Measurements from ENCODE around the gene PCDHGA8.

Gene PCDHGA8

GRCh38 chr5:141437221-141437620, 44.8 kb downstream of the PCDHGA8 start:
- H3K4me3 ChIP-seq (replicated peaks; ENCODE audit: insufficient read depth, low read length): no peak overlapping the region
- TF ChIP-seq POLR2AphosphoS5 (IDR thresholded peaks at IDR 0.05; ENCODE audit: low read depth): no peak
- no peak for TF ChIP-seq REST (IDR thresholded peaks at IDR 0.05; ENCODE audit: insufficient replicate concordance, low read depth)
- TF ChIP-seq GABPA (IDR thresholded peaks at IDR 0.05; ENCODE audit: low read depth): no peak
- no peak for TF ChIP-seq CTCF (IDR thresholded peaks at IDR 0.05; ENCODE audit: insufficient read depth, low read length)
- no peak for TF ChIP-seq SPI1 (IDR thresholded peaks at IDR 0.05; ENCODE audit: borderline replicate concordance, low read depth)
- DNase-seq (ENCODE audit: low read depth in 1 of 2, low spot score in 1 of 2): no peak
- no peak overlapping the region for H3K27ac ChIP-seq (replicated peaks)
- no peaks in the 10 kb centered on the region for H3K27me3 ChIP-seq (ENCODE audit: insufficient read depth, poor library complexity, severe bottlenecking)

- no peak overlapping the region for H3K4me3 ChIP-seq (replicated peaks; ENCODE audit: insufficient read depth, low read length)
- H3K27ac ChIP-seq (replicated peaks): no peak overlapping the region
- DNase-seq (ENCODE audit: low read depth in 1 of 2, low spot score in 1 of 2): no peak
- no peaks in the 10 kb centered on the region for H3K27me3 ChIP-seq (ENCODE audit: insufficient read depth, poor library complexity, severe bottlenecking)
- TF ChIP-seq SPI1 (IDR thresholded peaks at IDR 0.05; ENCODE audit: borderline replicate concordance, low read depth): no peak
- no peak for TF ChIP-seq GABPA (IDR thresholded peaks at IDR 0.05; ENCODE audit: low read depth)
- no peak for TF ChIP-seq REST (IDR thresholded peaks at IDR 0.05; ENCODE audit: insufficient replicate concordance, low read depth)
- no peak for TF ChIP-seq CTCF (IDR thresholded peaks at IDR 0.05; ENCODE audit: insufficient read depth, low read length)
- TF ChIP-seq POLR2AphosphoS5 (IDR thresholded peaks at IDR 0.05; ENCODE audit: low read depth): no peak
These were observed 47.1 kb downstream of the PCDHGA8 start for GRCh38 chr5:141439411-141440141.

- no peak overlapping the region for H3K4me3 ChIP-seq (replicated peaks; ENCODE audit: insufficient read depth, low read length)
- no peak for DNase-seq (ENCODE audit: low read depth in 1 of 2, low spot score in 1 of 2)
- TF ChIP-seq REST (IDR thresholded peaks at IDR 0.05; ENCODE audit: insufficient replicate concordance, low read depth) (no peak), SPI1 (IDR thresholded peaks at IDR 0.05; ENCODE audit: borderline replicate concordance, low read depth) (no peak), POLR2AphosphoS5 (IDR thresholded peaks at IDR 0.05; ENCODE audit: low read depth) (no peak), CTCF (IDR thresholded peaks at IDR 0.05; ENCODE audit: insufficient read depth, low read length) (no peak), GABPA (IDR thresholded peaks at IDR 0.05; ENCODE audit: low read depth) (no peak)
- H3K27me3 ChIP-seq (ENCODE audit: insufficient read depth, poor library complexity, severe bottlenecking): no peaks in the 10 kb centered on the region
- H3K27ac ChIP-seq (replicated peaks): no peak overlapping the region
These were observed 47.9 kb downstream of the PCDHGA8 start for GRCh38 chr5:141440341-141440740.

Measured in HL-60 (cell line).